GM21447 (cell line): Measurements from ENCODE around the gene RSPRY1.

ENCODE experiments used
- ATAC-seq: cut with Tn5 transposase; IDR thresholded peaks from one replicate; pipeline ENCODE4 v1.9.1; 2021; ENCODE audit not compliant: unreplicated experiment

RSPRY1 gene

DNA sequence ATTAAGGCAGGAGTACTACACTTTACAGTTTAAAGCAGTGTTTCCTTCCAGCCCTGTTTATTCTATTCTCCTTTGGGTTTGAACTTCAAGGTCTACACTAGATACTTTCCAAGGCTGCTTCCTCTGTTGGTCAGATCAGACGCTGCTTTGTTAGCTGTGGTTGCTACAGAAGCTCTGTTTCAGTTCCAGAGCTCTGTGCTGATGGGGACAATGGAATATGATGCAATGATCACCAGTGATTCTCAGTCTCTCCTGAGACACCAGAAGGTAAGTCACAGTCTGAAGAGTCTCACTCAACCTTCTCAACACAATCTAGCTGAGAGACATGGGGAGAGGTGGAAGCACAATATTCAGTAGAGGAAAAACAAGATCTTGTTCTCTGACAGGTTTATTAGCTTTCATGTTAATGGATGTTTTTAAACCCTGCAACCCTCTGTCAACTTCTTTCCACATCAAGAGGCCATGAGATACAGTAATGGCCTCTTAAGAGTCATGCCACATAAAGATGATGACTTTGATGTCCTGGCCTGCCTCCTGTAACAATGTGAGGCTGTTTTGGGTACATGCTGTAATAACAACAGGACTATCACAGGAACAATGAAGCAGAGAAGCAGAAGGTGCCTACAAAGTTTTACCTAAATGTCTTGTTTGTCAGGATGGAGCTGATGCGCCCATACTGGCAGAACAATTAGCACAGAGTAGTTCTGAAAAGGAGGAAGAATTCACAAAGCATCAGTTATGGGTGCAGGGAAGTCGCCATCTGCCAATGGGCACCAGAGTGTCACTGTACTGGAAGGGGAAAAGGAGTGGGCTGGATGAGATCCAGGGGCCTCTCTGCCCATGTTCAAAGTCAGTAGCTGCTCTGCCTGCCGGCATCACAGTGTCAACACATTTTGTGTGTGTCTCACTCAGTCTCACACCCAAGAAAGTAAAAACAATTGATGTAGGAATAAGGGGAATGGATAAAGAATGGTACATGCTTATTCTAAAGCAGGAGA, 33.7 kb upstream of the RSPRY1 start:
- ATAC-seq: no peak

DNA sequence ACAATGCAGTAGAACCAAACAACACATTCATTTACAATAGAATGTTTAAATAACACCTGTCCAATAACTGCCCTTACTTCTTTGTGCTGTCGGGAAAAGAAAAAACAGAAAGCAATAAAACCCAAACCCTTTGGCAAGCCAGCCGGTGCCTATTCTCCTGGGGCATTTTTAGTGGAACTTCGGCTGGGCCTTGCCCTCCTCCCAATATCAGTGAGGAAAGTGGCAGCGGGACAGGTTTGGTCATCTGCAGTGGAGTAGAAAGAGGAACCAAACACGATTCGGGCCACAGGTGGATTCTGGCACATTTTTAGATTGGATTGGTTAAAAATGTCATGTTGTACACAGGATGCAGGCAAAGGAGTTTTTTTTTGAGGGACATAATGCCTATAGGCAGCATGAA, 32.3 kb upstream of the RSPRY1 start:
- ATAC-seq: no peak

DNA sequence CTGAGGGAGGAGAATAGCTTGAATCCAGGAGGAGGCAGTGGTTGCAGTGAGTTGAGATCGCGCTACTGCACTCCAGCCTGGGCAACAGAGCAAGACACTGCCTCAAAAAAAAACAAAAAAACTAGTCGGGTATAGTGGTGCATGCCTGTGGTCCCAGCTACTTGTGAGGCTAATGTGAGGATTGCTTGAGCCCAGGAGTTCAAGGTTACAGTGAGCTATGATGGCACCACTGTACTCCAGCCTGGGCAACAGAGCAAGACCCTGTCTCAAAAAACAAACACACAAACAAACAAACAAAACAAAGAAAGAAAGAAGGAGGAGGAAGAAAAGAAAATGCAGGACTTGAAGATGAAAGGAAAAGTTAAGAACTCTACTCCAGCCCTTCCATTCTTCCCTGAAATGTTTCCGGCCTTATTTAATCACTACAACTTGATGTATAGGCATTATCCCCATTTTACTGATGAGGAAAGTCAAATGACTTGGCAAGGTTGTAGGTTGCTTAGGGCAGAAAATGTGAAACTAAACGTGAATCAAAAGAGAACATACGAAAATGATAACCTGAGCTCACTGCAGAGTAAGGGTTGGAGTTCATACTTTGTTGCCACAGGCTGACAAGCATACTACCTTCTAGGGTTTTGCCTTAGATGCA, 30.3 kb upstream of the RSPRY1 start:
- ATAC-seq: no peak

DNA sequence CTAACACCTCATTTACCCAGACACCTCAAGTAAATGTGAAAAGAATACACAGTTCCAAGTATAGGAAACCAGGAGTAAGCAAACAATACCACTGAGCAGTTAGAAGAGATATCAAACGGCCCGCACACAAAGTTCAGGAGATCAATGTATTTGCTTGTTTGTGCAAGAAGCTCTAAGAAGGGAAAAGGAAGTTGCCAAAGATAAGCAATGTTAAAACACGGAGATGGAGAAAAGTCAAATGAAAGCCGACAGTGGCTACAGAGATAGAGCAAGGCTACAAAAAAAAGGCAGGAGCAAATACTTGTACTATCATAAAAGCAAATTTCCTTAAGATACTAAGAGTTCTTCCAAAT, 29.8 kb upstream of the RSPRY1 start:
- ATAC-seq: no peak

DNA sequence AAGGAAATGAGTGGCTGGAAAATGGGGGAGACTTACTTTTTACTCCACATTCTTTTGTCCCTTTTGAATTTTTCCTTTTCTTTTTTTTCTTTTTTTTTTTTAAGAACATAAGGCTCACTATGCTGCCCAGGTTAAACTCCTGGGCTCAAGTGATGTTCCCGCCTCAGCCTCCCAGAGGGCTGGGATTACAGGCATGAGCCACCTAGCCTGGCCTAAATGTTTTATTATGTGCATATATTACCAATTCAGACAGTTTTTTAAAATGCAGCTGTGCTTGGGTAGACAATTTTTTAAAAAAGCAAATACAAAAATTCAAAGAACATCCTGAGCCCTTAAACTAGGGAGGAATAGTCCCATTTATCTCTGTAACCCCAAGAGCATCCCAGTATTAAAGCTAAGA, 28.6 kb upstream of the RSPRY1 start:
- ATAC-seq: no peak

DNA sequence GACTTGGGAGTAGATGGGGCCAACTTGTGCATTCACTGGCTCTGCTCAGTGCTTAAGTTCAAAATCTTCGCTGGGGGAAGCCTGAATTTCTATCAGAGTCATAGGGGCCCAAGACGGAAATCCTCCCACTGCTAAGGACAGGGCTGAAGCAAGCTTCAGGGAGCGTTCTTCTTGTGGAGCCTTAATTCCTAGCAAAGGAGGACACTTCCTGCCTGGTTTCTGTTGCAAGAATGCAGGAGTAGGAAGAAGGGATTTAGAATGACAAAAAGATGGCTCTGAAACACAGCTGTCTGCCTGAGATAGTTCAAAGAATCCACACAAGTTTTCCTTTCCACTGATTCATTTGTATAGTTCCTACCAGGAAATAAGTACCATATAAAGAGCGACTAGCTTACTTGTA, 26.7 kb upstream of the RSPRY1 start:
- ATAC-seq: no peak

DNA sequence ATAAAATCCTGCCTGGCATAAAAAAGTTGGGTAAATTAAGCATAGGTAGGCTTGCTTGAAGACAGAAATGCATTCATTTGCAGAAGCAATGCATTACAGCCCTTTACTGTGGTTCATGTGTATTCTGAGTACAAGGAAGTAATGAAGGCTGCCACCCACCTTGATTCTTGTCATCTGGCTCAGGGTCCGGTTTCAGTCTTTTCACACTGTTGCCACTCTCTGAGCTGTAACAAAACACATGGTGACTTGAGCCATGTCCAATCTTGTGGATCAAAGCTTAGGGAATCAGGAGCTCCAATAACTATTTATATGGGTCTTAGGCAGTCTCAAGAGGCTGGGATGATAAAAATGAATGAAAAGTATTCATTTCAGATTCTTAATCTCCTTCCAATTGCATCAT, 22.3 kb upstream of the RSPRY1 start:
- ATAC-seq: no peak

DNA sequence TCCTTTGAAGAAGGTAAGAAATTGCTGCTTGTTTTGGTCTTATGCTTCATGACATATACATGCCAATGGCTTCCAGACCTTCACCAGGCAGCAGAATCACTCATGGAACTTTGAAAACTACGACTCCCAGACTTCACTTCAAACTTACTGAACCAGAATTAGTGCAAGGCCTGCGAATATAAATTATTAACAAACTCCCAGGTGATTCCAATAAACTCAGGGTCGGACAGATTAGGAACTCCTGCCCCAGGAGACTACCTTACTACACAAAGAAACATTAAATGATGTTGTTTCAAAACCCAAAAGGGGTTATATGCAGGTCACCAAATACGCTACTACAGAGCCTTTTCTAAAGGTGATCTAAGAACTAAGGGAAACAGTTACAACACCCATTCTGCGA, 20.6 kb upstream of the RSPRY1 start:
- no peak for ATAC-seq

DNA sequence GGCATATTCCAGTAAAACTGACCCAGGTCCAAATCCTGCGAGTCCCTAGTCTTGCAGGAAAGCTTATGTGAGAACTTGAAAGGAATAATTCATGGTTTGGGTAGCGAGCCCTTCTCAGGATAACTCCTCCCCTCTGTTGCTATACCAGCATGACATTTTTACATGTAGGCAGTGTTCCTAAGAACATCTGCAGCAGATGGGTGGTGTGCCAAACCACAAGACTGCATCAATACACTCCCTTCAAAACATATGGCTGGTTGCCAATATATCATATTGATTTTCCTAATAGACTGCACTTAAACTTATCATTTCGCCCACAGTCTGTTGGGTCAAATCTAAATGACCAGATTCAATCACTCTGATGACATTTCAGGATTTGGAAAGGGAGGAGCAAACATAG, 20.2 kb upstream of the RSPRY1 start:
- ATAC-seq: no peak

DNA sequence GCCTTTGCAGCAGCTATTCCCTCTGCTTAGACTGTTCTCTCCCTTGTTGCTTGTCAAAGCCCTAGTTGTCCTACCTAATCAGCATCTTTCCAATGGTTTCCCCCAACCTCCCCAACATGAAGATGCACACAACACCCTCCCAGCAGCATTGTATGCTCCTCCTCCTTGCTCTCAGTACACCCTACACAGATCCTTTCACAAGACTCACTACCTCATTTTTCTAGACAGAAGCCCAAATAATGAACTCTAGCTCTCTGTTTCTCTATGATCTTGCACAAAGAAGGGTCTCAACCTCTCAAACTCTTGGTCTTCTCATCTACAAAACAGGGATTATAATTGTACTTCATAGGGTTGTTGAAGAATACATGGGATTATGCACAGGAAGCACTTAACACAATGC, 19.7 kb upstream of the RSPRY1 start:
- no peak for ATAC-seq

DNA sequence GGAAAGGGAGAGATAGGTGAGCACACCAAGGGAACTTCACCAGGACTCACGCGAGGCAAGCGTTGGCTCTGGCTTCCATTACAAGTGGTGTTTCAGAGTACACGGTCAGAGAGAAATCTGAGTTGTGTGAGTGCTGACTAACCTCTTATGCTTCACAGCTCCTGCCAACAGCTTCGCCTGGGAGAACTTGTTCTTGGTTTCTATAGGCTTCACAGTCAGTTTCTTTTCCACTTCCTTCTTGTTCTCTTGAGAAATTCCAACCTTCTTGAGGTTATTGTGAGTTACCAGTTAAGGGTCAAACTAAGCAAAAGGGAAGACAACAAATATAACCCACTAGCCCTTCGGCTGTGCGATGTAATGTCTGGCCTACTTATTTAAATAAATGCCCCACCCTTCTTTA, 19.2 kb upstream of the RSPRY1 start:
- ATAC-seq: no peak

DNA sequence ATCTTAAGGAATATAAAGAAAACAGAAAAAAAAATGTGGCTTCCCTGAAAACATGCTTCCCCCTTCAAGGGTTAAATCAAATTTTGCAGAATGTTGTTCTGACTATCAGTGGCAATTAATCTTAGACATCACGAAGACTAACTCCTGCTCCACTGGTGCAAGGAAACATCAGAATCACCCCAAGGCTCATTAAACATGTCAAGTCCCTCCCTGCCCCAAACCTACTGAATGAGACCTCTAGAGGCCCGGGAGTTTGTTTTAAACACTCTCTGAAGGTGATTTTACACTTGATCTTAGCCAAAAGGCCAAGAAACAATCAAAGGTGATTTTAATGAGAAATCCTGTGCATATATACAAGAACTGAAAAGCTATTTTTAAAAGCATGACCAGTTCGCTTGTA, 18.6 kb upstream of the RSPRY1 start:
- no peak for ATAC-seq

DNA sequence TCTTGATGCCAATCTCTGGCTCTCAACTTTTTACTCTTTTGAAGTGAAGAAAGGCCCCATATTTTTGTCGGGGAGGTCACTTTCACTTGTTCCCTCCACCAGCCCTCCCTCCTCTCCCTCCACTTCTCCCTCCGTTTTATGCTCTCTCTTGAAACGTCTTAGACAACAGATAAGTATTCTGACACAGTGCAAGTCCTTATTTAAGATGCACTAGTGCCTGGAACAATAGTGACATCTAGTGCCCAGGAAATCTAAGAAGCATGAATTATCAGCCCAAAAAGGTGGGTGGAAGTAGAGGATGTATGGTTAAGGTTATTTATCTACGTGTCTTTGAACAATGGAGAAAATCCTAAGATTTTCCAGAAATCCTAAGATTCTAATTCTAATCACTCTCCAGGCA, 18.2 kb upstream of the RSPRY1 start:
- no peak for ATAC-seq

DNA sequence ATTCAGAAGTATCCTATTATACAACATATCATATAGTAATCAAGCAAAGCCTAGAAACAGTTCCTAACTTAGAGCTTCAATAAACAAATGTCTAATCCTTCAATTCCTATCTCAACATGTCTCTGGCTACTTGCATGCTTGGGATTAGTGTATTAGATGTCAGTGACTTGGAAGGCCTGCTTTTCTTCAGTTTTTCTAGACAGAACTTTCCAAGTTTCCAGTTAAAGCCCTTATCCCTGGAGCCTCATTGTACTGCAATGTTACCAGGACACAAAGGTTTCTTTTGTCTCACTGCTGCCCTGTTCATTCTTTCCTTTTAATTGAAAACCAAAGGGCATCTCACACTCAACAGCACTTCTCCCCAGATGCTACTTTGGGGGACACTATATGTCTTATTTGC, 16.8 kb upstream of the RSPRY1 start:
- no peak for ATAC-seq

DNA sequence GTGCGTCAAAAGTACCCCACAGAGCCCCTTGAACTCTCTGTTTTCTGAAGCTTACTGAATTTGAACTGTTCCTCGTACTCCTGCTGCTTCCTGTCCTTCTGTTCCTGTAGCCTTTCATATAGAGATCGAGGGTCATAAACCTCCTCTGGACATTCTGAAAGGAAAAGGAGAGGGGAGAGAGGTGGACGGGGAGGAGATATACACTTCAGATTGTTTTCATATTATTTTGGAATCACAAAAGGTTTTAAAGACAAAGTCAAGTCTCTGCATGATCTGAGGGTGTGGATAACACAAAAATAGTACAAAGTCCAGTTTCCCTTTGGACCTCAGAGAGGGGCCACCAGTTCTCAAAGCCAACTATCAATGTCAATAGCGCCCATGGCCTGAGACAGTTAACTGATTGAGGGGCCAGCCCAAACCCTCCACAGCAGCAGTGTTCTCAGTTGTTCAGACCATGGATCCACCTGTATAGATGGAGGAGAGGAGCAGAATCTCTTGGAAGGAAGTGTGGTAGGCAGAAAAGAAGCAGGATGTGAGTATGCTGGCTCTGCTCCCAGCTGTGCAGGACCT, 13.3 kb upstream of the RSPRY1 start:
- ATAC-seq: no peak

DNA sequence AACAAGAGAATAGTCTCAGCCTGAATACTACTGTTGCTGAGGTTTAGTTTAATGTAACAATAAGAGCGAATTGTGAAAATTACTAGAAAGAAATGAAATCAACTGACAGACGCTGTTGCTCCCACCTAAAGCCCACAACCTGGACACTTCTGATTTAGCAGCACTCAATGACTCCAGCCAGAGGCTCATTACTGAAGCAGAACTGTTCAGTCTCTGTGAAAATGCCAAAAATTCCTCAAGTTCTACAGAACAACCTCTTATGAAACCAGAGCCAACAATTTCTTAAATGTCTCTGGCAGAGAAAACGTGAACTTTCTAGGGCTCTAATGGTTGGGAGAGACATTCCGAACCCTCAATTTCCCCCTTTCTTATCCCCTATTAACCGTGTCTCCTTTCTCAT, 10.2 kb upstream of the RSPRY1 start:
- ATAC-seq: no peak

DNA sequence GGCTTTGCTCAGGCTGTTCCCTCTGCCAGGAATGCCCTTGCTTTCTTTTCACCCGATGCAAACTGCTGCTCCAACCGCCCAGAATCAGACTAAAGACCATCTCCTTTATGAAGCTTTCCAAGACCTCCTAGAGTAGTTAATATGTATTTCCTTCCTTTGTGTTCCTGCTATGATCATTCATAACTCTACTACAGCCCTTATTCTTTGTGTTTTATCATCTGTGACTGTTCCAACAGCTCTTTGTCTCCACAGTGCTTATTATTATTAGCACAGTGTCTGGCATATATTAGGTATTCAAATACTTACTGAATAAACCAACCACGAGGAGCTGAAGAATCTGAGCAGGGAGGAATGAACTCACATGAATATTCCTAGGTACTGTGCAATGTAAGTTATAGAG, 7.9 kb upstream of the RSPRY1 start:
- ATAC-seq: no peak

DNA sequence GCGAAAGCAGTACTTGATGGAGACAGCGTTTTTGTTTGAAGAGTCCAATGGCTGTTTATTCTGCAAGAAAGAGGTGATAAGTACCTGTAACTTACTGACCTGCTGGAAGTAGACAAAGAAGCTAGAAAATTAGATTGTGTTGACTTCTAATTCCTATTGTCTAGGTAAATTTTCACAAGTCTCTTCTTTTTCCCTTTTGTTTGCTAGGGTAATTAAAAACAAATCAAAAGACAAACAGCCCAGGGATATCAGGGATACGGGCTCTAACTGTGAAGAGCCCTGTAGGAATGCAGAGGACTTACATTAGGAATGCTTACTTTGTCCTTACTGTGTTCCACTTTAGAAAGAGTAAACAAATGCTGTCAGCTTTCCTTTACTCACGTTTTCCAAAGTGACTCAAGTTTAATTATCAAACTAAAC, 7.3 kb upstream of the RSPRY1 start:
- no peak for ATAC-seq

DNA sequence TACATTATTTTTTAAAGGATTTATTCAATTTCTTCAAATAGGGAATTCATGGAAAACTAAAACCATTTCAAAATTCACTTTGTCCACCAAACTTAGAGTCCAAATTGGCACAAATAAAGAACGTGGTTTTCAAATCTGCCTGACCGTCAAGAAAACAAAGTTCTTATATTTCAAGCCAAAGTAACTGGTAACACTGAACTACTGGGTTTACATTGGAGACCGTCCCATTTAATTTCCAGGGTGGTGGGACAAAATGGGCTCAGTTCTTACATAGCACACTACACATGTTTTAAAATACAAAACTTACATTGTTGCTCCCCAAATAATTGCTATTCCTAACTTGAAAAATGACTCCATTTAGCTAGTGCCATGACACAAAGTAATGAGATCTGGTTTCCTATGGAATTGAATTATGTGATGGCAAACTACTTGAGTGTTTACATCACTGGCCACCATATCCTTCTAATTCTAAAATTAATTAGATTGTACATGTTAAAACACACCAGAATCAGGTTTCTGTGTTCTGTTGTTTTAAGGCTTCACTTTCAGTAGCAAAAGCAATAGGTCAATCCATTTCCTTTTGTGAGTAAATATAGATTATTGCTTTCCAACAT, 6.8 kb upstream of the RSPRY1 start:
- no peak for ATAC-seq

DNA sequence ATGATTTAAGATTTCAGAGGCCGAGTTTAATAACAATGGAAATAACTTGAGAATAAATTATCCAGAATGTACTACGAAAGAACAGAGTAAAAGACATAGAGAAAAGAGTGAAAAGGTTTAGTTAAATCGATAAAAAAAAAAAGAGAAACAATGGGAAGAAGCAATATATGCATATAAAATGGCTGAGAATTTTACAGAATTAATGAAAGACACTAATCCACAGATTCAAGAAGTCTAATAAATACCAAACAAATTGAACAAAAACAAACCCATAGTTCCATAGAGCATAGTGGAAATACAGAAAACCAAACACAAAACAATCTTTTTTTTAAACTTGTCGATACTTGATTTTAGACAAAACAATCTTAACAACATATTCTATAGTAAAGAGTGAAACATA, 2.0 kb upstream of the RSPRY1 start:
- no peak for ATAC-seq

DNA sequence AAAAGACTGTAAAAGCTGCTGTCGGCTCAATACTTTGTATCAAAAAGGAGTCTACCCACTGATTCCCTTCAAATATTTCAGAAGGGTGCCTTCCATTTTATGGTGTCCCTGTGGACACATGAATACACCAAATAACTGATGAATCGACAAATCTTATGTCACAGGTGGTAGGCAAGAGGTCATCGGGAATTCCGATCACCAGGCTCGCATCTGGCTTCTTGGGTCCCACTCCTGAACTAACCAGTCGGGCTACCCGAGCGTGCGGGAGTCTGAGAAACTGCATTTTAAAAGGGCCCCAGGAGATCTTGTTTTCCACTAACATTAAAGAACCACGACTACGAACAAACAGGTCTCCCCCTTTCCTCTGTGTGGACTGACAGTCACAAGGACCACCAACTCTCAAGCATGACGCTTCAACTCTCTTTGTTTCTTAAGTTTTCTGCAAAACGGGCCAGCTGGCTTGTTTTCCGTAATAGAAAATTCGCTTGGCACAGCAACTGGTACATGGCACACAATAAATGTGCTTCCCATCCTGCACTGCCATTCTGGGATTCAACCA, 1.2 kb upstream of the RSPRY1 start:
- ATAC-seq: no peak
